Keratinocyte (primary cell): Measurements from ENCODE around the gene CA14. TPM values are rescaled to one million over a fixed set of nuclear protein-coding genes. Genes with fewer than 3 reads are reported as not detected.
A peak's percentile ranks its signal among the peaks of the same experiment; 100 is the strongest.
"Not testable (repeated sequence)": the region's sequence is repeated elsewhere in the genome, so short reads cannot be mapped to it uniquely, and the experiment has no call there.

Experiments
- DNase-seq: peaks from one replicate; pipeline ENCODE4 v3.0.0-alpha.2; 2011; ENCODE audit warnings: low read depth, missing footprints, low spot score
- FAIRE-seq: peaks from 2 replicates; lab custom pipeline; 2011; peaks lifted over from hg19 to GRCh38; lab: Jason Lieb, UNC
- H2AFZ ChIP-seq: 2 replicates; pipeline ENCODE4 v1.6.0; 2012; ENCODE audit warnings: low read length, control low read depth, inconsistent platforms; ENCODE audit not compliant: control insufficient read depth
- H3K27ac ChIP-seq: 2 replicates; pipeline ENCODE4 v1.5.1; 2011; ENCODE audit warnings: low read length; ENCODE audit not compliant: control insufficient read depth, insufficient read depth
- H3K27me3 ChIP-seq: 3 replicates; pipeline ENCODE4 v1.6.0; 2011; ENCODE audit warnings: low read length; ENCODE audit not compliant: control insufficient read depth, insufficient read depth; ENCODE audit errors: extremely low read depth
- H3K36me3 ChIP-seq, 2 experiments: 2 replicates in 1 of 2; 3 replicates in 1 of 2; pipeline ENCODE4 v1.5.1; 2011; ENCODE audit warnings: low read length in 2 of 2, mild to moderate bottlenecking in 1 of 2; ENCODE audit not compliant: control insufficient read depth in 2 of 2, insufficient read depth in 2 of 2; ENCODE audit errors: extremely low read depth in 1 of 2
- H3K4me1 ChIP-seq: 3 replicates; pipeline ENCODE4 v1.5.1; 2011; ENCODE audit warnings: low read length; ENCODE audit not compliant: control insufficient read depth, insufficient read depth; ENCODE audit errors: extremely low read depth
- H3K4me2 ChIP-seq: 3 replicates; pipeline ENCODE4 v1.6.0; 2011; ENCODE audit warnings: low read depth, low read length; ENCODE audit not compliant: control insufficient read depth, insufficient read depth; ENCODE audit errors: extremely low read depth
- H3K4me3 ChIP-seq, 3 experiments: fragments of 200-600 bp in 1 of 3; sonication (generic) in 1 of 3; 2 replicates in 2 of 3; 3 replicates in 1 of 3; pipeline ENCODE4 v1.5.1; 2011 to 2016; ENCODE audit warnings: low read length in 3 of 3, mild to moderate bottlenecking in 3 of 3, control low read depth in 2 of 3, inconsistent platforms in 1 of 3, low read depth in 1 of 3, mixed read lengths in 1 of 3, mixed run types in 1 of 3, moderate library complexity in 1 of 3; ENCODE audit not compliant: control insufficient read depth in 2 of 3, insufficient read depth in 2 of 3; ENCODE audit errors: extremely low read depth in 1 of 3
- H3K79me2 ChIP-seq: 2 replicates; pipeline ENCODE4 v1.6.0; 2012; ENCODE audit warnings: low read length; ENCODE audit not compliant: control insufficient read depth, insufficient read depth
- H3K9ac ChIP-seq: 3 replicates; pipeline ENCODE4 v1.6.0; 2011; ENCODE audit warnings: low read length; ENCODE audit not compliant: control insufficient read depth, insufficient read depth; ENCODE audit errors: extremely low read depth
- H3K9me1 ChIP-seq: 3 replicates; pipeline ENCODE4 v1.6.0; 2011; ENCODE audit warnings: low read length; ENCODE audit not compliant: control insufficient read depth, insufficient read depth; ENCODE audit errors: extremely low read depth
- H3K9me3 ChIP-seq: 2 replicates; pipeline ENCODE4 v1.5.1; 2012; ENCODE audit warnings: low read depth, low read length; ENCODE audit not compliant: control insufficient read depth
- H4K20me1 ChIP-seq: 3 replicates; pipeline ENCODE4 v1.6.0; 2011; ENCODE audit warnings: low read length; ENCODE audit not compliant: control insufficient read depth, insufficient read depth; ENCODE audit errors: extremely low read depth
- EZH2 ChIP-seq: IDR thresholded peaks from one replicate; pipeline ENCODE4 v1.6.1; 2012; ENCODE audit warnings: inconsistent platforms, mild to moderate bottlenecking, low read length, moderate library complexity
- dilution Hi-C: fragments of 300-500 bp; cut with MboI; formaldehyde crosslinking; loops from one replicate; pipeline ENCODE4 v1.7.0; 2020; ENCODE audit warnings: low sequenced_read_pairs; ENCODE audit not compliant: extremely low pct_ligation_motif_present
- polyA plus RNA-seq, 5 experiments: library from polyadenylated mRNA; depleted of rRNA in 3 of 5; stranded (reverse) in 3 of 5; stranded (forward) in 1 of 5; unstranded in 1 of 5; fragments of >200 nt; gene quantifications; 1 replicate in 1 of 5; 2 replicates in 3 of 5; 3 replicates in 1 of 5; pipeline versions ENCODE4 v1.2.1 to v1.2.3, GENCODE V29; 2011 to 2012; ENCODE audit warnings: missing spikeins in 2 of 5, low read depth in 1 of 5, low replicate concordance in 1 of 5
- TF ChIP-seq, protein P1 (sequence below), 3 experiments: IDR thresholded peaks in 1 of 3; conservative IDR thresholded peaks in 1 of 3; optimal IDR thresholded peaks in 1 of 3; 2 replicates in 2 of 3; 3 replicates in 1 of 3; pipeline versions ENCODE3 to v1.5.1; 2011; ENCODE audit warnings: low read length in 3 of 3, mild to moderate bottlenecking in 3 of 3, moderate library complexity in 2 of 3, control low read depth in 1 of 3, inconsistent platforms in 1 of 3; ENCODE audit not compliant: insufficient read depth in 2 of 3; ENCODE audit errors: extremely low read depth in 1 of 3

Gene CA14
- polyA plus RNA-seq, 1 donor (not counting 4 experiments of a cell fraction or from before 2014, with no cell fraction given), result 0.24 TPM

- Histone ChIP-seq H3K4me2 (no peak overlapping the region), H3K9ac (no peak overlapping the region), H3K4me1 (peaks cover 7% of the 10 kb centered on the region), H3K27me3 (no peaks in the 10 kb centered on the region), H2AFZ (no peak overlapping the region), H4K20me1 (no peaks in the 10 kb centered on the region), H3K27ac (no peak overlapping the region), H3K4me3 (no peak overlapping the region), H3K9me3 (no peaks in the 10 kb centered on the region), H3K36me3 (no peaks in the 10 kb centered on the region), H3K9me1 (no peaks in the 10 kb centered on the region), H3K79me2 (no peaks in the 10 kb centered on the region)
- FAIRE-seq (no peak), DNase-seq (no peak)
- dilution Hi-C loops, result no loop called here
- no peak for TF ChIP-seq EZH2
- TF ChIP-seq, protein P1, sequence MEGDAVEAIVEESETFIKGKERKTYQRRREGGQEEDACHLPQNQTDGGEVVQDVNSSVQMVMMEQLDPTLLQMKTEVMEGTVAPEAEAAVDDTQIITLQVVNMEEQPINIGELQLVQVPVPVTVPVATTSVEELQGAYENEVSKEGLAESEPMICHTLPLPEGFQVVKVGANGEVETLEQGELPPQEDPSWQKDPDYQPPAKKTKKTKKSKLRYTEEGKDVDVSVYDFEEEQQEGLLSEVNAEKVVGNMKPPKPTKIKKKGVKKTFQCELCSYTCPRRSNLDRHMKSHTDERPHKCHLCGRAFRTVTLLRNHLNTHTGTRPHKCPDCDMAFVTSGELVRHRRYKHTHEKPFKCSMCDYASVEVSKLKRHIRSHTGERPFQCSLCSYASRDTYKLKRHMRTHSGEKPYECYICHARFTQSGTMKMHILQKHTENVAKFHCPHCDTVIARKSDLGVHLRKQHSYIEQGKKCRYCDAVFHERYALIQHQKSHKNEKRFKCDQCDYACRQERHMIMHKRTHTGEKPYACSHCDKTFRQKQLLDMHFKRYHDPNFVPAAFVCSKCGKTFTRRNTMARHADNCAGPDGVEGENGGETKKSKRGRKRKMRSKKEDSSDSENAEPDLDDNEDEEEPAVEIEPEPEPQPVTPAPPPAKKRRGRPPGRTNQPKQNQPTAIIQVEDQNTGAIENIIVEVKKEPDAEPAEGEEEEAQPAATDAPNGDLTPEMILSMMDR (optimal IDR thresholded peaks at IDR 0.05 in 1 of 3, IDR thresholded peaks at IDR 0.05 in 1 of 3, conservative IDR thresholded peaks at IDR 0.05 in 1 of 3; ENCODE audit: extremely low read depth in 1 of 3, insufficient read depth in 2 of 3, low read length in 3 of 3), result no peak
Measured at GRCh38 chr1:150212070-150212469, 45.5 kb upstream of the CA14 start.

DNA sequence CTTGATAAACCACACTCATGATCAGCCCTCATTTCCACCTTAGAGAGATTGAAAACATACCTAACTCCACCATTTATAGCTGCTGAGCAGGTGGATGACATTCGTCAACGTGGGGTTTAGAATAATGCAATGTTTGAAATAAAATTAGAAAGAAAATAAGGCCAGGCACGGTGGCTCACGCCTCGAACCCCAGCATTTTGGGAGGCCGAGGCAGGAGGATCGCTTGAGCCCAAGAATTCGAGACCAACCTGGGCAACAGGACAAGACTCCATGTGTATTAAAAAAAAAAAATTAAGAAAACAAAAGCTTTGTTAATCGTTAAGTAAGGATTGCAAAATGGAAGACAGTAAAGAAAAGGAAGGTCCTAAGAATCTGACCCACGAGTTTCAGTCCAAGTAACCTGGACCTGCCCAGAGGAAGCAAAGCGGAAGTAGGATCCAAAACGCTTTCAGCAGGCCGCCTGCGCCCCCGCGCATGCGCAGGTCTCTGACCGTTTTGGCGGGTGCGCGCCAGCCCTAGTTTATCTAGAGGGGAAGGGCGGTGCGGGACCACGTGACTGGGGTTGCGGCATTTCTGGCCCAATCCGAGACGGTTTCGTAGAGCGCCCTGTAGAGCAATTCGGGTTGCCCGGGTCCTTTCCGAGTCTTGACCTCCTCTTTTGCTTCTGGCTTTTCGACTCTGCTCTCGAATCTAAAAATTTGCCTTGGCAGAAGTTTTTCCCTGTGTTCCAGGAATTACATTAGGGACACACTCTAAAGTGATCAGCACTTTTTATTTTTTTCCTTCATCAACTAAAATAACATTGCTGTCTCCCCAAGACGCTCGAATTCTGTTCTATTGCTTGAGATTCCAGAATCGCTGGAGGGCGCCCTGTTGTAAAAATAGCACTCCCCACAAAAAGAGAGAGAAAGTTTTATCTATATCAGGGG is 44.1 kb upstream of the CA14 start:
- Histone ChIP-seq H4K20me1 (no peaks in the 10 kb centered on the region), H3K27me3 (no peaks in the 10 kb centered on the region), H3K9ac (peak overlapping the region; percentile 71), H3K27ac (peak overlapping the region; percentile 62), H3K4me2 (peak overlapping the region; percentile 83), H3K36me3 (no peaks in the 10 kb centered on the region), H3K79me2 (no peaks in the 10 kb centered on the region), H3K9me3 (no peaks in the 10 kb centered on the region), H3K4me1 (peaks cover 7% of the 10 kb centered on the region), H3K4me3 (peak overlapping the region; percentile 27 to 63 (median 36)), H2AFZ (peak overlapping the region; percentile 95), H3K9me1 (no peaks in the 10 kb centered on the region)
- FAIRE-seq (peak; percentile 59), DNase-seq (no peak)
- dilution Hi-C loops, result no loop called here
- TF ChIP-seq, protein P1 (optimal IDR thresholded peaks at IDR 0.05 in 1 of 3, IDR thresholded peaks at IDR 0.05 in 1 of 3, conservative IDR thresholded peaks at IDR 0.05 in 1 of 3; ENCODE audit: extremely low read depth in 1 of 3, insufficient read depth in 2 of 3, low read length in 3 of 3), result peak in 1 of 3 experiments; percentile 10
- no peak for TF ChIP-seq EZH2

- DNase-seq, H3K36me3 ChIP-seq, H3K9me1 ChIP-seq, dilution Hi-C loops, H3K4me1 ChIP-seq, H3K9me3 ChIP-seq, H3K79me2 ChIP-seq, H3K27me3 ChIP-seq, H4K20me1 ChIP-seq: not testable (repeated sequence)
- peak overlapping the region; percentile 95 for H2AFZ ChIP-seq
- H3K9ac ChIP-seq, result peak overlapping the region; percentile 71
- peak overlapping the region in 2 of 3 experiments; percentile 36 to 63 for H3K4me3 ChIP-seq
- peak overlapping the region; percentile 83 for H3K4me2 ChIP-seq
- FAIRE-seq, result peak; percentile 26
- peak overlapping the region; percentile 62 for H3K27ac ChIP-seq
Measured at GRCh38 chr1:150214099-150214756, 43.3 kb upstream of the CA14 start.
